BJ (cell line): ENCODE measurements around the gene TUBGCP2. TPM values are rescaled to one million over a fixed set of nuclear protein-coding genes. Genes with fewer than 3 reads are reported as not detected.

ENCODE experiments used
- CTCF ChIA-PET: fragments of 350-600 bp; formaldehyde crosslinking; extraction: SDS; loops from one replicate; lab custom pipeline; 2021; ENCODE audit warnings: antibody characterized with exemption, inconsistent platforms; lab: Yijun Ruan, JAX
- POLR2A ChIA-PET: fragments of 300-600 bp; sonication (Branson Sonifier 250); formaldehyde crosslinking; extraction: SDS; loops from one replicate; lab custom pipeline; 2021; ENCODE audit warnings: antibody characterized with exemption; lab: Charles Lee
- DNase-seq: peaks from one replicate; pipeline ENCODE4 v3.0.0-alpha.2; 2011; ENCODE audit warnings: low read depth
- H3K27me3 ChIP-seq: 2 replicates; pipeline ENCODE4 v1.6.0; 2011; ENCODE audit warnings: low read length; ENCODE audit not compliant: control insufficient read depth, insufficient read depth
- H3K36me3 ChIP-seq: 2 replicates; pipeline ENCODE4 v1.5.1; 2011; ENCODE audit warnings: low read length; ENCODE audit not compliant: control insufficient read depth, insufficient read depth
- H3K4me3 ChIP-seq: 2 replicates; pipeline ENCODE4 v1.5.1; 2011; ENCODE audit warnings: low read depth, mild to moderate bottlenecking, control low read depth, low read length
- CTCF ChIP-seq: IDR thresholded peaks from 2 replicates; pipeline ENCODE4 v1.5.1; 2011; ENCODE audit warnings: low read depth, mild to moderate bottlenecking, control low read depth, inconsistent platforms, low read length, moderate library complexity; ENCODE audit not compliant: insufficient read depth
- polyA plus RNA-seq: library from polyadenylated mRNA; depleted of rRNA; stranded (reverse); fragments of >200 nt; gene quantifications from 2 replicates; pipeline ENCODE4 v1.2.3, GENCODE V29; 2011

Gene TUBGCP2
- polyA plus RNA-seq, 1 experiment, result 55.8 TPM

GRCh38 chr10:133255323-133255722 lies 53.3 kb downstream of the TUBGCP2 start:
- POLR2A ChIA-PET, result no interaction called here
- TF ChIP-seq CTCF, result no peak
- CTCF ChIA-PET, result no interaction called here
- H3K36me3 ChIP-seq, result no peaks in the 10 kb centered on the region
- DNase-seq, result no peak
- H3K4me3 ChIP-seq, result no peak overlapping the region
- peaks cover 1% of the 10 kb centered on the region for H3K27me3 ChIP-seq

GRCh38 chr10:133254421-133255120 lies 54.1 kb downstream of the TUBGCP2 start:
- Histone ChIP-seq H3K36me3 (no peaks in the 10 kb centered on the region), H3K27me3 (peaks cover 5% of the 10 kb centered on the region), H3K4me3 (no peak overlapping the region)
- ChIA-PET CTCF (no interaction called here), POLR2A (no interaction called here)
- no peak for TF ChIP-seq CTCF
- DNase-seq, result no peak

GRCh38 chr10:133253361-133253955 lies 55.2 kb downstream of the TUBGCP2 start:
- no peak for TF ChIP-seq CTCF
- CTCF ChIA-PET, result no interaction called here
- no peak overlapping the region for H3K4me3 ChIP-seq
- POLR2A ChIA-PET, result no interaction called here
- no peak for DNase-seq
- no peaks in the 10 kb centered on the region for H3K36me3 ChIP-seq
- peaks cover 7% of the 10 kb centered on the region for H3K27me3 ChIP-seq

- H3K4me3 ChIP-seq, result no peak overlapping the region
- DNase-seq, result no peak
- TF ChIP-seq CTCF, result no peak
- peaks cover 9% of the 10 kb centered on the region for H3K27me3 ChIP-seq
- POLR2A ChIA-PET, result no interaction called here
- no peaks in the 10 kb centered on the region for H3K36me3 ChIP-seq
- CTCF ChIA-PET, result no interaction called here
Observed at GRCh38 chr10:133252223-133252552, 56.5 kb downstream of the TUBGCP2 start.

- no peak overlapping the region for H3K4me3 ChIP-seq
- DNase-seq, result no peak
- ChIA-PET POLR2A (no interaction called here), CTCF (no interaction called here)
- H3K36me3 ChIP-seq, result no peaks in the 10 kb centered on the region
- peaks cover 9% of the 10 kb centered on the region for H3K27me3 ChIP-seq
- TF ChIP-seq CTCF, result no peak
Observed at GRCh38 chr10:133251388-133252222, 57.1 kb downstream of the TUBGCP2 start.
